ENCODE data around the gene UGP2.
"Not testable (repeated sequence)": the region's sequence is repeated elsewhere in the genome, so short reads cannot be mapped to it uniquely, and the experiment has no call there.

UGP2 gene

GRCh38 chr2:63899639-63900038 lies 57.9 kb downstream of the UGP2 start:
- no peaks in the 10 kb centered on the region for H3K36me3 ChIP-seq (ENCODE audit: control insufficient read depth, insufficient read depth, low read length)
- no peaks in the 10 kb centered on the region for H3K9me3 ChIP-seq (ENCODE audit: control insufficient read depth, low read length)
- H3K27ac ChIP-seq: no peak overlapping the region
- peaks cover 3% of the 10 kb centered on the region for H3K4me1 ChIP-seq
- no peaks in the 10 kb centered on the region for H3K79me2 ChIP-seq
- H3K9ac ChIP-seq: no peak overlapping the region
- no peak for TF ChIP-seq CTCF (IDR thresholded peaks at IDR 0.05)
- H3K4me2 ChIP-seq (ENCODE audit: low read length): no peak overlapping the region
- H3K4me3 ChIP-seq (ENCODE audit: low read depth, low read length): no peak overlapping the region
- H2AFZ ChIP-seq: no peak overlapping the region
- H3K27me3 ChIP-seq (ENCODE audit: control insufficient read depth, insufficient read depth, low read length): no peaks in the 10 kb centered on the region

GRCh38 chr2:63902149-63902548 lies 60.5 kb downstream of the UGP2 start:
- Histone ChIP-seq H3K27ac (no peak overlapping the region), H3K9ac (no peak overlapping the region), H3K27me3 (ENCODE audit: control insufficient read depth, insufficient read depth, low read length) (no peaks in the 10 kb centered on the region), H2AFZ (no peak overlapping the region), H3K36me3 (ENCODE audit: control insufficient read depth, insufficient read depth, low read length) (no peaks in the 10 kb centered on the region), H3K4me3 (ENCODE audit: low read depth, low read length) (no peak overlapping the region), H3K79me2 (no peaks in the 10 kb centered on the region), H3K4me2 (ENCODE audit: low read length) (no peak overlapping the region), H3K4me1 (peaks cover 3% of the 10 kb centered on the region), H3K9me3 (ENCODE audit: control insufficient read depth, low read length) (no peaks in the 10 kb centered on the region)
- no peak for TF ChIP-seq CTCF (IDR thresholded peaks at IDR 0.05)

DNA sequence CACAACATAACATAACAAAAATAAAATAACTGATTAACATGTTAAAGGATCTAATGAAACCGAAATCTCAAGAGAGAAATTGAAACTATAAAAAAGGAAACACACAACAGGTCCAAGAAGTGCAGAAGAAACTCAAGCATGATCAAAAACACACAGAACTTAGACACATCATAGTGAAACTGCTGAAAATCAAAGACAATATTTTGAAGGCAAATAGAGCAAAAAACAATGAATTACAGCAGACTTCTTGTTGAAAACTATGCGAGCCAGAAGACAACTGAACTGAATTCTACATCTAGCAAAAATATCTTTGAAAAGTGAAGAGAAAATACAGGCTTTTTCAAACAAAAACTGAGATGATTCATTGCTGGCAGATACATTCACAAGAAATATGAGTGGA lies 61.3 kb downstream of the UGP2 start:
- no peak overlapping the region for H3K27ac ChIP-seq
- H2AFZ ChIP-seq: no peak overlapping the region
- H3K9me3 ChIP-seq (ENCODE audit: control insufficient read depth, low read length): no peaks in the 10 kb centered on the region
- no peaks in the 10 kb centered on the region for H3K36me3 ChIP-seq (ENCODE audit: control insufficient read depth, insufficient read depth, low read length)
- no peak for TF ChIP-seq CTCF (IDR thresholded peaks at IDR 0.05)
- no peak overlapping the region for H3K9ac ChIP-seq
- no peaks in the 10 kb centered on the region for H3K27me3 ChIP-seq (ENCODE audit: control insufficient read depth, insufficient read depth, low read length)
- no peaks in the 10 kb centered on the region for H3K79me2 ChIP-seq
- peaks cover 3% of the 10 kb centered on the region for H3K4me1 ChIP-seq
- H3K4me3 ChIP-seq (ENCODE audit: low read depth, low read length): no peak overlapping the region
- H3K4me2 ChIP-seq (ENCODE audit: low read length): no peak overlapping the region

- Histone ChIP-seq H3K4me1 (no peaks in the 10 kb centered on the region), H3K27me3 (ENCODE audit: control insufficient read depth, insufficient read depth, low read length) (no peaks in the 10 kb centered on the region), H3K9me3 (ENCODE audit: control insufficient read depth, low read length) (no peaks in the 10 kb centered on the region), H3K4me2 (ENCODE audit: low read length) (no peak overlapping the region), H3K9ac (no peak overlapping the region), H2AFZ (no peak overlapping the region), H3K79me2 (no peaks in the 10 kb centered on the region), H3K36me3 (ENCODE audit: control insufficient read depth, insufficient read depth, low read length) (no peaks in the 10 kb centered on the region), H3K27ac (no peak overlapping the region), H3K4me3 (ENCODE audit: low read depth, low read length) (no peak overlapping the region)
- no peak for TF ChIP-seq CTCF (IDR thresholded peaks at IDR 0.05)
These were observed 72.6 kb downstream of the UGP2 start for GRCh38 chr2:63914311-63914710.

DNA sequence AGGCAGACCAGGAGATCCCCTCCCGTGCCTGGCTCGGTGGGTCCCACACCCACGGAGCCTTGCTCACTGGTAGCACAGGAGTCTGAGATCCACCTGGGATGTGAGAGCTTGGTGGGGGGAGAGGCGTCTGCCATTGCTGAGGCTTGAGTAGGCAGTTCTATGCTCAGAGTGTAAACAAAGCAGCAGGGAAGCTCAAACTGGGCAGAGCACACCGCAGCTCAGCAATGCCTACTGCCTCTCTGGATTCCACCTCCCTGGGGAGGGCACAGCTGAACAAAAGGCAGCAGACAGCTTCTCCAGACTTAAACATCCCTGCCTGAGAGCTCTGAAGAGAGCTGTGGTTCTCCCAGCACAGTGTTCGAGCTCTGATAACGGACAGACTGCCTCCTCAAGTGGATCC lies 85.1 kb downstream of the UGP2 start:
- H3K4me2 ChIP-seq (ENCODE audit: low read length): no peak overlapping the region
- H3K4me1 ChIP-seq: no peaks in the 10 kb centered on the region
- H3K27me3 ChIP-seq (ENCODE audit: control insufficient read depth, insufficient read depth, low read length): no peaks in the 10 kb centered on the region
- H3K36me3 ChIP-seq (ENCODE audit: control insufficient read depth, insufficient read depth, low read length): no peaks in the 10 kb centered on the region
- no peak overlapping the region for H3K27ac ChIP-seq
- H3K9ac ChIP-seq: no peak overlapping the region
- no peak for TF ChIP-seq CTCF (IDR thresholded peaks at IDR 0.05)
- H3K4me3 ChIP-seq (ENCODE audit: low read depth, low read length): no peak overlapping the region
- H3K79me2 ChIP-seq: peaks cover 7% of the 10 kb centered on the region
- no peak overlapping the region for H2AFZ ChIP-seq
- no peaks in the 10 kb centered on the region for H3K9me3 ChIP-seq (ENCODE audit: control insufficient read depth, low read length)

DNA sequence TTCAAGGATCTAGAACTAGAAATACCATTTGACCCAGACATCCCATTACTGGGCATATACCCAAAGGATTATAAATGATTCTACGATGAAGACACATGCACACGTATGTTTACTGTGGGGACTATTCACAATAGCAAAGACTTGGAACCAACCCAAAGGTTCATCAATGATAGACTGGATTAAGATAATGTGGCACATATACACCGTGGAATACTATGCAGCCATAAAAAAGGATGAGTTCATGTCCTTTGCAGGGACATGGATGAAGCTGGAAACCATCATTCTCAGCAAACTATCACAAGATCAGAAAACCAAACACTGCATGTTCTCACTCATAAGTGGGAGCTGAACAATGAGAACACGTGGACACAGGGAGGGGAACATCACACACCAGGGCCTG lies 90.4 kb downstream of the UGP2 start:
- H3K36me3 ChIP-seq (ENCODE audit: control insufficient read depth, insufficient read depth, low read length); H3K4me2 ChIP-seq (ENCODE audit: low read length); H3K9me3 ChIP-seq (ENCODE audit: control insufficient read depth, low read length); H2AFZ ChIP-seq; H3K4me1 ChIP-seq; H3K9ac ChIP-seq; H3K27ac ChIP-seq; H3K79me2 ChIP-seq; H3K27me3 ChIP-seq (ENCODE audit: control insufficient read depth, insufficient read depth, low read length); H3K4me3 ChIP-seq (ENCODE audit: low read depth, low read length): not testable (repeated sequence)
